Subcutaneous adipose tissue (tissue), 4 donors: ENCODE measurements around the gene KIAA0586. TPM values are rescaled to one million over a fixed set of nuclear protein-coding genes. Genes with fewer than 3 reads are reported as not detected.

Experiments used
- total RNA-seq, 4 donors: library from RNA; depleted of rRNA; stranded (reverse); fragments of >200 nt; gene quantifications; one replicate each; pipeline ENCODE4 v1.1.0, GENCODE V29; 2016
- TF ChIP-seq, protein P1 (sequence below): fragments of 450-650 bp; IDR thresholded peaks from one replicate; pipeline ENCODE4 v1.5.1; 2016; ENCODE audit warnings: low read depth, mild to moderate bottlenecking, control low read depth, antibody characterized with exemption, moderate library complexity

The KIAA0586 gene
- 10 to 100 TPM; 13.4 to 18.6 (median 14.7) TPM for total RNA-seq

DNA sequence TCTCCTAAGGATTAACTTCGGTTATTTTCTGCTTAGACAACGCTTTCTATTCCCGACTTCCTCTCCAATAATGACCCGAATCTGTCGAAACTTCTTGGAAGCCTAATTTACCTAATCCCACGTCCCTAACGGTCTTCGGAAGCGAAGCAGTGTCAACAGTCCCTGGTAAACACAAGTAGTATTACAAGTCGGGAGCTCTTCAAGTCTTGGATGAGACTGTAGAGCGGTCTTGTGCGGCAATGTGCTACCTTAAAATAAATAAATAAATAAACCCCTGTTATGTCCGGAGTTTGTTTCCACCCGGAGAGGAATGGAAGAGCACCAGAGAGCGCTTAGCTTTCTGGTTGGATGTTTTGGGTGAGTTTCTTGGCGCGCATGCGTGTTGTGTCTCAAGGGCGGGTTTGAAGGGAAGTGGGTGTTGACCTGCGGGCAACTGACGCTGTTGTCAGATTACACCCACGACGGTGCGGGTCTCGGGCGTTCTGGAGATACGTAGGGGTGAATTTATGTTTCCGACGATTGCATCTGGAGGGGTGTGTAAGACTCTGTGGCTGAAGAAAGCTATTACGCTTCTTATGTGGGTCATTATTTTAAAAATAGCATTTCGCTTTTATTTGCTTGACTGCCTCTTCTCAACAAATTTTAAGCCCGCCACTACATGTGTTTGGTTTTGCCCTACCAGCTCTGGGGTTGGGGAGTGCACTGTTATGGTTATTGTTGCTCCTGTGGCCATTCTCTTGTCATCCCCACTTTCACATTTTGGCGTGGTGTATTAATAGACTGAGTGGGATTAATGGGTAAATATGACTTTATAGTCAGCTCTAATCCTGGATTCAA, at the start of gene KIAA0586, which contains the start of gene TIMM9:
KIAA0586 (plus strand) TSS at position 439 of the 837 bp plus-strand sequence. CDS start 546 bp downstream, outside the sequence.
TIMM9 (minus strand) TSS at position 251 of the 837 bp plus-strand sequence. CDS start 15,586 bp downstream, outside the sequence.
- TF ChIP-seq, protein P1, sequence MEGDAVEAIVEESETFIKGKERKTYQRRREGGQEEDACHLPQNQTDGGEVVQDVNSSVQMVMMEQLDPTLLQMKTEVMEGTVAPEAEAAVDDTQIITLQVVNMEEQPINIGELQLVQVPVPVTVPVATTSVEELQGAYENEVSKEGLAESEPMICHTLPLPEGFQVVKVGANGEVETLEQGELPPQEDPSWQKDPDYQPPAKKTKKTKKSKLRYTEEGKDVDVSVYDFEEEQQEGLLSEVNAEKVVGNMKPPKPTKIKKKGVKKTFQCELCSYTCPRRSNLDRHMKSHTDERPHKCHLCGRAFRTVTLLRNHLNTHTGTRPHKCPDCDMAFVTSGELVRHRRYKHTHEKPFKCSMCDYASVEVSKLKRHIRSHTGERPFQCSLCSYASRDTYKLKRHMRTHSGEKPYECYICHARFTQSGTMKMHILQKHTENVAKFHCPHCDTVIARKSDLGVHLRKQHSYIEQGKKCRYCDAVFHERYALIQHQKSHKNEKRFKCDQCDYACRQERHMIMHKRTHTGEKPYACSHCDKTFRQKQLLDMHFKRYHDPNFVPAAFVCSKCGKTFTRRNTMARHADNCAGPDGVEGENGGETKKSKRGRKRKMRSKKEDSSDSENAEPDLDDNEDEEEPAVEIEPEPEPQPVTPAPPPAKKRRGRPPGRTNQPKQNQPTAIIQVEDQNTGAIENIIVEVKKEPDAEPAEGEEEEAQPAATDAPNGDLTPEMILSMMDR: no peak

DNA sequence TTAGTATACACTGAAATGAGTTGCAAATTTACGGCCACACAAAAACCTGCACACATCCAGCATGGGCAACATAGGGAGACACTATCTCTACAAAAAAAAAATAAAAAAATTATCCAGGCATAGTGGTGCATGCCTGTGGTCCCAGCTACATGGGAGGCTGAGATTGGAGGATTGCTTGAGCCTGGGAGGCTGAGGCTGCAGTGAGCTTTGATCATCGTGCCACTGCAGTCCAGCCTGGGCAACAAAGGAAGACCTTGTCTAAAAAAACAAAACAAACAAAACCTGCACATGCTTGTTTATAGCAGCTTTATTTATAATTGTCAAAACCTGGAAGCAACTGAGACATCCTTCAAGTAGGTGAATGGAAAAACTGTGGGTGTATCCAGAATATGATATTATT, 36.7 kb upstream of the KIAA0586 start:
- TF ChIP-seq, protein P1: no peak

DNA sequence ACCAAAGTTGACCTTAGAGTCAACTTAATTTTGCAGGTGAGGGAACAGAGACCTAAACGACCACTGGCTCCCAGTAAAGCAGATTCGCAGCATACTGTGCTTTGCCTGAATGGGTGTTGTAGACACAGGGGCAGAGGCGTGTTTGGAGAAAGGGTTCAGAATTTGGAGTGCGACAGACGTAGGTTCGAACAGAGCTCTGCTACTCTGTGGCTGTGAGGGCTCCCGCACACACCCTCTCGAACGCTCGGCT, 32.0 kb upstream of the KIAA0586 start:
- TF ChIP-seq, protein P1: no peak

DNA sequence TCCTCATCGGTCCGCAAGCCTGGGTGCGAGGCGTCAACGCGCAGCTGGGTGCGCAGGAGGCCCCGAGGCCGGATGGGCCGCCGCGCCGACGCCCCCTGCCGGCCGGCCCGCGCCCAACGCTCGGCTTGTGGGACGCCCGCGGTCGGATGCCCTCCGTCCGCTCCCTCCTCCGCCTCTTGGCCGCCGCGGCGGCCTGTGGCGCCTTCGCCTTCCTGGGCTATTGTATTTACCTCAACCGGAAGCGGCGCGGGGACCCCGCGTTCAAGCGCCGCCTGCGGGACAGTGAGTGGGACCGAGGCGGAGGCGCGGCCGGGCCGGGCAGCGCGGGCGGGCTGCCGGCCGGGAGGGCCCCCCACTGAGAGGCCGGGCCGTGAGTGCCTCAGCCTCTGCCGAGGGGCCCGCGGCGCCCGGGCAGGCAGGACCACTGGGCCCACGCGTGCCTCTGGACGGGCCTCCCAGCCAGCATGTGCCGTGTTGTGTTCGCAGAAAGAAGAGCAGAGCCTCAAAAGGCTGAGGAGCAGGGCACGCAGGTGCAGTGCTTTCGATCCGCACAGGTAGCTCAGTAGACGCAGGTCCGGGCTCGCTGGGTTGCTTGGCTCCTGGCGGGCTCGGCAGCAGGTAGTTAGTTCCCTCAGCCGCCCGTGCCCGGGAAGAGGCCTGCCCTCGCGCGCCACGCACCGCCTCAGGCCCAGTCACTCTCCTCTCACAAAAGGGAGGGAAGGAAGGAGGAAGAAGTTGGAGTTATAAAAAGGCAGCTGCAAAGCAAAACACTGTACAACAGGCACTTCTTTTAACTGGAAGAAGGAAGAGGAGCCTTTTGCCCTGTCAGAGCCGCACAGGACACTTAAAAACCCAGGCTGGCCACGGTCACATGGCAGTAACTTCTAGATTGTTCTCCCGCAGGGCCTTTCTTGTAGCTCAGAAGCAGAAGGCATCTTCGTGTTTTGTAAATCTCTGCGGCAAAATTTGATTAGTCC, 31.4 kb upstream of the KIAA0586 start, which contains the start of gene TOMM20L:
TOMM20L (plus strand) TSS at position 119 of the 977 bp plus-strand sequence; CDS start at position 147, 28 bp downstream.
- TF ChIP-seq, protein P1: no peak

DNA sequence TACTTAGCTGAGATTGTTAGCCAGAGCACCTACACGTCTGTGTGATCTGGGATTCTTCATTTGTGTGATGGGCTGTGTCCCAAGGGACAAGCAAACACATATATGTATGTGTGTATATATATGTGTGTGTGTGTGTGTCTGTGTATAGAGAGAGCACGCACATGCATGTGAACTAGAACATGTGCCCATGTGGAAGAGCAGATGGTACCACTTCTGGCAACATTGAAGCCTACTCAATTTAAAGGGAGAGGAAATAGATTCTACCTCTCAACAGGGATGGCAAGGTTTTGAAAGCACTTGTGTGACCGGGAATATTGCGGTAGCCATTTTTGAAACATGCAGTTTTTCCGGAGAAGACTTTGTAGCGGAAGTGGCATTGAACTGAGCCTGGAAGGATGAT, 30.4 kb upstream of the KIAA0586 start:
- TF ChIP-seq, protein P1: no peak

DNA sequence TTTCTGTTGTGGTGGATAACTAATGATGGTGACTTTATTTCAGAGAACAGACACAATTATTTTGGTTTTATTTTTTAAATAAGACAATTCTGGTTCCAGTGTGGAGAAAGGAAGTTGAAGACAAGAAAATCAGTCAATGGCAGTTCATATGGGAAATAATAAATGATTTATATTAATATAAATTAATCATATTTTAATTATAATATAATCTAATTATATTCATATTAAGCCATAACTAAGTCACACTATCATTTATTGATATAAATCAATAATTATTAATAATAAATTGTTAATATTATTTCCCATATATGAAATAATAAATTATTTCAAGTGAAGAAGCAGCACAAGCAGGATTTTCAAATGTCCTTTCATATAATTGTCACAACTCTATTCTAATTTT, 29.0 kb upstream of the KIAA0586 start:
- TF ChIP-seq, protein P1: no peak

DNA sequence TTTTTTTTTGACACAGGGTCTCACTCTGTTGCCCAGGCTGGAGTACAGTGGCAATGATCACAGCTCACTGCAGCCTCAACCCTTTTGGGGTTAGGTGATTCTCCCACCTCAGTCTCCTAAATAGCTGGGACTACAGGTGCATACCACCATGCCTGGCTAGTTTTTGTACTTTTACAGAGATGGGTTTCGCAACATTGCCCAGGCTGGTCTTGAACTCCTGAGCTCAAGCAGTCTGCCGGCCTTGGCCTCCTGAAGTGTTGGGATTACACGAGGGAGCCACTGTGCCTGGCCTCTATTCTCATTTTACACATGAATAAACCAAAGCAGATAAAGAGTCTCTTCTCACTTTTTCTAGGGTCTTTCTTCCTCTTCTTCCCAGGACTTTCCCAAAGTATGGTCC, 28.6 kb upstream of the KIAA0586 start:
- TF ChIP-seq, protein P1: no peak
